Ovary (tissue), 3 donors: Measurements from ENCODE around the gene DNAAF1.

Experiments used
- CTCF ChIP-seq, 3 donors: fragments of 450-650 bp in 2 of 3; fragments of 200-600 bp in 1 of 3; IDR thresholded peaks; one replicate each; pipeline versions ENCODE4 v1.5.1 to v1.8.0; 2016 to 2022; ENCODE audit warnings: antibody characterized with exemption in 3 of 3, mild to moderate bottlenecking in 1 of 3
- EP300 ChIP-seq: sonication (generic); formaldehyde crosslinking; IDR thresholded peaks from one replicate; pipeline ENCODE4 v1.6.1; 2017; ENCODE audit warnings: antibody characterized with exemption
- POLR2A ChIP-seq: fragments of 450-650 bp; IDR thresholded peaks from one replicate; pipeline ENCODE4 v1.6.1; 2017; ENCODE audit warnings: antibody characterized with exemption, mild to moderate bottlenecking, moderate library complexity
- donor health status: DM: no; HTN: no; CAD: no.

GRCh38 chr16:84177741-84178073 is 32.6 kb downstream of the DNAAF1 start:
- no peak for TF ChIP-seq CTCF (IDR thresholded peaks at IDR 0.05)
- TF ChIP-seq POLR2A: no peak
- TF ChIP-seq EP300: no peak
